Left renal cortex interstitium (tissue), 4 donors: ENCODE data around the gene PLSCR5. TPM values are rescaled to one million over a fixed set of nuclear protein-coding genes. Genes with fewer than 3 reads are reported as not detected.

Experiments used
- DNase-seq, 4 donors: peaks; one replicate each; pipeline ENCODE4 v3.0.0-alpha.2; 2013; ENCODE audit warnings: low read depth in 4 of 4, low spot score in 2 of 4, missing footprints in 1 of 4
- polyA plus RNA-seq, 4 donors: library from polyadenylated mRNA; unstranded; fragments of 120-200 nt; gene quantifications; one replicate each; pipeline ENCODE4 v1.2.1, GENCODE V29; 2013; ENCODE audit not compliant: insufficient read length in 4 of 4

PLSCR5 gene
- polyA plus RNA-seq, 4 donors = not detected

DNA sequence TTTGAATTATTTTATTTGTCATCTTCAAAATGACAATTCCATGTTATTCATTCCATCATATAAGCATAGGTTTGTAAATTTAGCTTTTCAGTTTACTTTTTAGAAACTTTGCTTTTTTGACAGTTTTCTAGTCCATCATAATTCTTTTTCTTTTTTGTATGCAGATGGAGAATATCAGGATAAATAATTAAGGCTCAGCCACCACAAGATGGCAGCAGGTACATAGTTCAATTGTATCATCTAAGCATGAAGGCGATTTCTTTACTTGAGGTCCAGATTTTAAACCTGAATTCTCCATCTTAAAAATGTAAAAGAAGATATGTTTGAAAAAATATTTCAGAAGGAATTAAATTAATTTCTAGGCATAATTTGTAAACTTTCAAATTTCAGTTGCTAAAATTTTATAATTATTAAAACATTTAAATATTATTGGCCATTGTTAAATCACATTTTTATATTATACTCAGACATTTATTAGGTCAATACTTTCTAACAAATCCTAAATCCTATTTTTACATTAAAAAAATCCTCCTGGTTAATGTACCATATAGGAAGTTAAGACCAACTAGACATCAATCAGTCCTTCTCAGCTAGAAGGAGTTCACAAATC is 15.1 kb downstream of the PLSCR5 start:
- peak in 1 of 4 donors; percentile 23 for DNase-seq

DNA sequence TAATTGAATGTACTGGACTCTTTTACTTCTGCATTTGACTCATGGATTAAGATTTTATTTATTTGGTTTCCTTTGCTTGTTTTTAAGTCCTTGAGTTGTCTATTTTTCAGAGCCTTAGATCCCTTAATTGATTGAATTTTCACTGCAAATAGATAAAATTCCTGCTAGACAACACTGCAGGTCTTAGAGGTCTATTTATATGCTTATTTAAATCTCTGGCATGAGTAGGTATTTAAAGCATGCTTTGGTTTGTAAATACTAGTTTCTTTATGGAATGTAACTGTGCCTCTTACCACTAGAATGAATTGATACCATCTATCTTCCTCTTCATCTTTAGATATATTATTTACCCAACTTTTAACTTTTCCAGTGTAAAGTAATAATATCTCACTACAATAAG is 20.0 kb downstream of the PLSCR5 start:
- no peak for DNase-seq

DNA sequence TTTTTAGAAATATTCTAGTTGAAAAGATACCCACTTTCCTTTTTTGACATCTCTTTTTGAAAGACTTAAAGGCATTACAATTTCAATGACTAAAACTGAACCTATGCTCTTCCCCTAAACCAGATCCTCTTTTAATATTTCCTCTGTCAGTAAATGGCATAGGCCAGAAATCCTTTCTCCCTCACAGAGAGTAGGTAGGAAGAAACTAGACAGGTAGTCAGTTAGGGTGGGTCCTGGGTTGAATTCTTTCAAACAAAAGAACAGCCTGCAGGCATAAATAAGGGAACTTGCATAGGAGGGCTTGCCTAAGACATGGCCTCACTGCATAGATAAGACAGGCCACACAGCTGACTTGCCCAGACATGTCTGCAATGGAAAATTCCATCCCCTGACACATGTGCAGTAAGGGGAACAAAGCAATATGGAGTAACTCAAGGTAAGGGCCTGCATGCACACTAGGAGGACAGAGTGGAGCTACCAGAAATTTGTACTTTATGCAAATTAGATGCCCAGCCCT is 23.1 kb downstream of the PLSCR5 start:
- no peak for DNase-seq

DNA sequence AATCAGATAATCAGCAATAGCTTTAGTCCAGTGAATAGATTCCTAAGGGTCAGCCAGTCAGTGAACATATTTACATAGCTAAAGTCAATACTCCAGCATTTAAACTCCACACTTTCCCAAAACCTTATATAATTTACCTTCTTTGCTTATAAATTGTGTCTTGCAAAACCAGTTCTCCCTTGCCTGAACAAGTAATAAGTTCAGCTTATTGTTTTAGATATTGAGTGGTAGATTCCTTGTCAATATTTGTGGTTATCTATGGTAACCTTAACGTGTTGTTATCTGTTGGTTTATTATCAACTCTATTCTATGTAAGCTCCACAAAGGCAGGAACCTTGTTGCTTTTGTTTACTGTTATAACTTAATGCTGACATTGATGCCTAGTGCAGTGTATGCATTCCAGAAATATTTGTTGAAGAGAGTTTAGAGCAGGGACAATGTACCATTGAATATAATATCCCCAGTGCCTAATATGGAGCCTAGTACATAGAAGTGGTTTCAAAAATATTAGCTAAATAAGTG is 24.0 kb downstream of the PLSCR5 start:
- DNase-seq = no peak

DNA sequence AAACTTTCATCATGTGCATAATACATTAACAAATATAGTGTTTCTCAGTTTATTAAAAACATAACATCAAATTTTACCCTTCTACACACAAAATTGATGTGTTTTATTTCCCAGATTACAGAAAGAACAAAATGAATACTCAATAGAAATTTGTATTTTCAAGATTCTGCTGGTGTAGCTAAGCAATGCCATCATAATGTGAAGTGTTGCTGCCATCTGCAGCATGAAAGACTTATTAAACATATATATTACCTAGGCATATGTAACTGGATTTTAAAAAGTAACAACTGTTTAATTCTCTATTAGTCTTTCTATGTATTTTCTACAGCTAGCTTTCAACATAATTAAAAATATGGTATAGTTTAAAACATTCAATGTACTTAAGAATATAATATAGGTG is 27.5 kb downstream of the PLSCR5 start:
- DNase-seq = peak in 2 of 4 donors; percentile 18 to 25

DNA sequence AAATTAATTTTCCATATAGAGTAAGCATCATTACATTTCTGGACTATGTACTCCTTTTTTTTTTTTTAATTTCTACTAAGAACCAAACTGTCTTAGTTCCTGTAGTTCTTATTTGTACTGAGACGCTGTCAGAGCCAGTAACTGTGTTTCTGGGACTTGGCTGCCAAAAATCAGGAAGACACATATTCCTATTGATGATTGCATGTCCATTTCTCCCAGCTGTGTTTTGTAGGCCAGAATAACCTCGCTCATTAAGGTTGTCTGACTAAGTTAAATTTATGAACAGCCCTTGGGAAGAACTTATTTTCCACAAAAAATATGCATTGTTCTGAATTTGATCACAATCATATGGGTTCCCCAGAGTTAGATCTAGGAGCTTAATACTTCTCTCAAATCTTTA is 29.5 kb downstream of the PLSCR5 start:
- DNase-seq = no peak

DNA sequence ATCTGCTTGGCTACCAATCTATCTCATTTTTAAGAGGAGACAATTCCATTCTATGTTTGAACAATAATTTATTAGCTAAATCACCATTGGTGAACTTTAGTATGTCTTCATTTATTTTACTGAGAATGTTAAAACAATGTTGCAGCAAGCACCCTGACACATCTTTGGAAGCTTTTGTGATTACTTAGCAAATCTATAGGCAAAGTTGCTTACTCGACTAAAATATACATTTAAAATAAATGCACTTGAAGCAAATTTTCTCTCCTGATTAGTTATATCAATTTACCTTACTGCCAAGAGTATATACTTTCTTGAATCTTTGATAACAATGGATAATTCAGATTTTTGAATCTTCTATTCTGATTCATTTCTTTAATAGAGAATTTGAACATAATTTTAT is 31.0 kb downstream of the PLSCR5 start:
- no peak for DNase-seq

DNA sequence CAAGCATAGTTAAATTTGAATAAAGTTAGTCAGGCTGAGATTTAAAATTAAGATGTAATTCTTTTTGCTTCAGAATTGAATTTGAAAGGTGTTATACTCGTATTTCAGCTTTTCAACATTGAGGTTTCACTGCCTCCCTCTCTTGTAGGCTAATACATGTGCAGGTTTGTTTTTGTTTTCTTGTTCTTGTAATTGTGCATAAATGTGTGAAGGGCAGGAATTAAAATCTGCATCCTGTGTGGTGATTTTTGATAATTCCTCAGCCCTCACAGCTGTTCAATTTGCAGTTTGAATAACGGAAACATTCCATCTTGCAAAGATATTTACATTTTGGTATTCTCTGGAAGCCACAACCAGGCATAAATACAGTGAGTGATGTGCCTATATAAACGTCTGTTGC is 35.8 kb downstream of the PLSCR5 start:
- no peak for DNase-seq

DNA sequence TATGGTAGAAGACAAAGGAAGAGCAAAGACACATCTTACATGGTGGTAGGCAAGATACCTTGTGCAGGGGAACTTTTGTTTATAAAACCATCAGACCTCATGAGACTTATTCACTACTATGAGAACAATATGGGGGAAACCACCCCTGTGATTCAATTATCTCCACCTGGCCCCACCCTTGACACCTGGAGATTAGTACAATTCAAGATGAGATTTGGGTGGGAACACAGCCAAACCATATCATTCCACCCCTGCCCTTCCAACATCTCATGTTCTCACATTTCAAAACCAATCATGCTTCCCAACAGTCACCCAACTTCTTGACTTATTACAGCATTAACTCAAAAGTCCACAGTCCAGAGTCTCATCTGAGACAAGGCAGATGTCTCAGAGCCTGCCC is 39.0 kb downstream of the PLSCR5 start:
- no peak for DNase-seq

DNA sequence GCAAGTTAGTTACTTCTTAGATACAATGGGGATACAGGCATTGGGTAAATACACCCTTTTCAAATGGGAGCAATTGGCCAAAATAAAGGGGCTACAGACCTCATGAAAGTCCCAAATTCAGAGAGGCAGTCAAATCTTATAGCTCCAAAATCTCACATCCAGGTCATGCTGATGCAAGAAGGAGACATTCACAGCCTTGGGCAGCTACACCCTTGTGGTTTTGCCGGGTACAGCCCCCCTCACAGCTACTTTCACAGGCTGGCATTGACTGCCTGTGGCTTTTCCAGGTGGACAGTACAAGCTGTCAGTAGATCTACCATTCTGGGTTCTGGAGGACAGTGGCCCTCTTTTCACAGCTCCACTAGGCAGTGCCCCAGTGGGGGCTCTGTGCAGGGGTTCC is 43.3 kb downstream of the PLSCR5 start:
- no peak for DNase-seq

DNA sequence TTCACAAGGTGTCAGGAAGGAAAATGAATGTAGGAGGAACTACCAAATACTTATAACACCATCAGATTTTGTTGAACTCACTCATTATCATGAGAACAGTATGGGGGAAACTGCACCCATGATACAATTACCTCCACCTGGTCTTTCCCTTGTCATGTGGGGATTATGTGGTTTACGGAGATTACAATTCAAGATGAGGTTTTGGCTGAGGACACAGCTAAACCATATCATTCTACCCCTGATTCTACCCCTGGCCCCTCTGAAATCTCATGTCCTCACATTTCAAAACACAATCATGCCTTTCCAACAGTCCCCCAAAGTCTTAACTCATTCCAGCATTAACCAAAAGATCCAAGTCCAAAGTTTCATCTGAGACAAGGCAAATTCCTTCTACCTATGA is 43.7 kb downstream of the PLSCR5 start:
- no peak for DNase-seq

DNA sequence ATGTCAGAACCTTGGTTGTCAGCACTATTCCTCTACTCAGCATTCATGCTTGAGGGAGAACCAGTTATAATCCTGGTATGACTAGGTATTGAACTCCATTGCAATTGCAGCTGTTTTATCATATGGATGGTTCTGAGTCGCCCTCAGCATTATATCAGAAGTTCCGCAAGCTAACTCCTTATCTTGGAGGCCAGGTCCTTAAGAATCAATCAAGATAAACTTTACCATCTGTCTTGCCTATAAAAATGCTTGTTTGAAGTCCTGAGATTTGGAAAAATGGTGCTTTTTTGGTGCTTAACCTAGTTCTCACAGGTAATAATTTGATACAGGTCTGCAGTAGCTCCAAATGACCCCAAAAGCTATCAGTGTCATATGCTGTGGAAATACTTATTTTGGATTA is 44.5 kb downstream of the PLSCR5 start:
- DNase-seq = no peak

DNA sequence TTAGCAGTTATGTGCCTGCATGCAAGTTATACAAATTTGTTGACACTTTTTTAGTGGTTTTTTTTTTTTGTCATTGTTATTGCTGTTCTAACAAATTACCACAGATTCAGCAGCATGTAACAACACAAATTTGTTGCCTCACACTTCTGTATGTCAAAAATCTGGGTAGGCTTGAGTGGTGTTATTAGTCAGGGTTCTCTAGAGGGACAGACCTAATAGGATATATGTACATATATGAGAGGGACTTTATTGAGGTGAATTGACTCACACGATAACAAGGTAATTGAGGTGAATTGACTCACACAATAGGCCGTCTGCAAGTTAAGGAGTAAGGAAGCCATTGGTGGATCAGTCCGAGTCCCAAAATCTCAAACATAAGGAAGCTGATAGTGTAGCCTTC is 45.8 kb downstream of the PLSCR5 start:
- no peak for DNase-seq

DNA sequence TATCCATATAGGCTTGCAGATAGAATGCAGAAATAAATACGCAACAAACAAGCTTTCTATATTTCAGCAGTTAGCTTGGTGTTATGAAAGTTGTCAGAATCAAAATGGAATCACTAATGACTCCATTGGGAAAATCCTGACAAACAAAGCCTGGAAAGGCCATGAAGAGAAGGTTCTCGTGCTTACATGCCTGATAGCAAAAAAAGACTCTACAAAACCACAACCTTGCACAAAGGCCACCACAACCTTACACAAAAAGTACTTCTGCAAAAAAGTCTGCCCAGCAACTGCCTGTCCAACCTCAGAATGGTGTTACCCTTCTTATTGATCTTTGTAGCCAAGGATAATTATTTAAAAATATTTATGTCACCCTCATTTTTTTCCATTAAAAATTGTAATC is 46.4 kb downstream of the PLSCR5 start:
- no peak for DNase-seq

DNA sequence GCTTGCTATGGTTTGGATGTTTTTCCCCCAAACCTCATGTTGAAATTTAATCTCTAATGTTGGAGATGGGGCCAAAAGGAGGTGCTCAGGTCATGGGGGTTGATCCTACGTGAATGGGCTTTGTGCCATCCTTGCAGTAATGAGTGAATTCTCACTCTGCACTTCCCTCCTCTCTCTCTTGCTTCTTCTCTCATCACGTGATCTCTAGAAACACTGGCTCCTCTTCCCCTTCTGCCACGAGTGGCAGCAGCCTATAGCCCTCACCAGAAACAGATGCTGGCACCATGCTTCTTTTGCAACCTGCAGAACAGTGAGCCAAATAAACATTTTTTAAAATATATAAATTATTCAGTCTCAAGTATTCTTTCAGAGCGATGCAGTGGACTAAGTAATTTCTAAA is 47.4 kb downstream of the PLSCR5 start:
- DNase-seq = no peak

DNA sequence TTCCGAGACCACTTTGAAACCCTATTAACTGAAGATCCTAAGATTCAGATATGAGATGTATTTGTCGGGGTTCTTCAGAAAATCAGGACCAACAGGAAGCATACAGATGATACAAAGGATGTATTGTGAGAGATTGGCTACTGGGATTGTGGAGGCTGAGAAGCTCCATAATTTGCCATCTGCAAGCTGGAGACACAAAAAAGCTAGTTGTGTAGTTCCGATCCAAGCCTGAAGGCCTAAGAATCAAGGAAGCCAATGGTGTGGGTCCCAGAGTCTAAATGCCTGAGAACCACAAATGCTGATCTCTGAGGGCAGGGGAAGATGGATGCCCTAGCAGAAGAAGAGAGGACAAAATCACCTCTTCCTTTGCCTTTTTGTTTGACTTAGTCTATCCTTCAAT is 49.8 kb downstream of the PLSCR5 start:
- DNase-seq = no peak

DNA sequence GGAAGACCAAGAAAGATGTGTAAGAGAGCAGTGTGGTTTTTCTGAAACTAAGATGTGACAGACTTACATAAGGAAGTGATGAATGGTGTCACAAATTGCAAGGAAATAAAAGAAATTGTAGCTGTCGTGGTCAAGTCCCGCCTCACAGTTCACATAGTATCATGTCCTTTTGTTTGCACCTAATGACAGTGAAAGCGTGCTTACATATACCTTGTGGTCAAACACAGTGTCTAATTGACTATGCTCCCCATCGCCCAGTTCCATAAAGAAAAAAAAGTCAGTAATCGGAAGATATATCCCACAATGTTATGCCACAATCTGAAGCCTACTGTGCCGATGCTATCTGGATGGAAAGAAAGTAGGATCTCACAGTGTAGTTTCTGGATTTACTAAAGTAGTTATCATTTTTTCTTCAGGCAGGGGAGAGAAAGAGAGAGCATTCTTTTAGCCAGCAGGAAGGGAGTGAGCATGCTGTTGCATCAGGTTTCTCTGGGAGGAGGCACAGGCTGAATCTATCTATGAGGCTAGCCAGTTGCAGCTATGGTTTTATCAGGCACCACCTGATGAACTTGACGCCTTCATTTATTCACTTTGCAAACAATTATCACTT is 50.9 kb downstream of the PLSCR5 start:
- no peak for DNase-seq

DNA sequence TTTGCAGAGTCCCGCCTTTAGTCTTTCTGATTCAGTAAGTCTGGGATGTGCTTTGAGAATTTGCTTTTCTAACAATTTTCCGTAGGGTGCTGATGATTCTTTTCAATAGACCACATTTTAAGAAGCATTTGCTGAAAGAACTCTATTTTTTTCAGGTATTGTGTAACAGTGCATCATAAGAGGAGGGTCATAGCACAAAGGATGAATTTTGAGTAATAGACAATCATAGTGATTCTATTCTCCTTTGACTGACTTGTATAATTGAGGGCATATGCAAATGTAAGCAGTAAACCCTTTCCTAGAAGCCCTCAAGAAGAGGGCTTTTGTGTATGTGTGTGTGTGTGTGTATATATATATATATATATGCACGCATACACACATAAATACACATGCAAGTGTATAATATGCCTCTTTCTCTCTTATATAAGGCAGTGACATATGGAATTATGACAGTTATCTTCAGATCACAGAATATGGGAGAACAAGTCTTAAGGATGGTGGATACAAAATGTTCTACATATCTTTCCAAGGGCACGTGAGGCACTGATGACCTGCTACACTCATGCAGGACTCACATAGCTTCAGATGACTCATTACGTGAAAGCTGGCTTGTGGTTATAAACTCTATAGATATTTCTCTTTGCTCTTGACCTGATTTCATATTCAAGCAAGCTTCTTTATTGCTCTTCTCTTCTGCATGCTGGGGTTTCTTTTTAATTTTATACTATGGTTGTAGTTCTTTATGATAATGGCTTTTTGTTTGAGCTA is 54.2 kb downstream of the PLSCR5 start:
- no peak for DNase-seq

DNA sequence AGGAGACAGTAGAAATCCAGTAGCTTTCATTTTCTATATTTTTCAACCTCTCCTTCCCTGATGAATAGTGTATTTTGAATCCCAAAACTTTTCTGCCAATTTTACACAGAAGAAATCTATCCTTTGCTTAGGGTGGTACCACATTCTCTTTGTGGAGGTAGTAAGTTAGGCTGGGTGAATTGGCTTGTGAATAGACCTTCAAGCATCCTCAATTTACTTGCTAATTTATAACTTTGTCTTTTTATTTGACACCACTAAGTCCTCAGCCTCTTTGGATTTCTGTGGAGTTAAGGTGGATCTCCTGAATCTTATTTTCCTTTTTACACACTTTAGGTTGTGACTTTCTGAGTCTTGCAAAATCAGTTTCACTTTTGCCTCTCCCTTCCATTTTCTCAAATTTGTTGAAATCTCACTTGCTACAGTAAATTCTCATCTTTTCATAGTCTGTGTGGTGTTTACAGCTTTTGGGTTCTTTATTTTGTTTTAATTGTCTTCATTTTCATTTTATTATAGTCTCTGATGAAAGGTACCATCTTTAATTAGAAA is 55.0 kb downstream of the PLSCR5 start:
- no peak for DNase-seq

DNA sequence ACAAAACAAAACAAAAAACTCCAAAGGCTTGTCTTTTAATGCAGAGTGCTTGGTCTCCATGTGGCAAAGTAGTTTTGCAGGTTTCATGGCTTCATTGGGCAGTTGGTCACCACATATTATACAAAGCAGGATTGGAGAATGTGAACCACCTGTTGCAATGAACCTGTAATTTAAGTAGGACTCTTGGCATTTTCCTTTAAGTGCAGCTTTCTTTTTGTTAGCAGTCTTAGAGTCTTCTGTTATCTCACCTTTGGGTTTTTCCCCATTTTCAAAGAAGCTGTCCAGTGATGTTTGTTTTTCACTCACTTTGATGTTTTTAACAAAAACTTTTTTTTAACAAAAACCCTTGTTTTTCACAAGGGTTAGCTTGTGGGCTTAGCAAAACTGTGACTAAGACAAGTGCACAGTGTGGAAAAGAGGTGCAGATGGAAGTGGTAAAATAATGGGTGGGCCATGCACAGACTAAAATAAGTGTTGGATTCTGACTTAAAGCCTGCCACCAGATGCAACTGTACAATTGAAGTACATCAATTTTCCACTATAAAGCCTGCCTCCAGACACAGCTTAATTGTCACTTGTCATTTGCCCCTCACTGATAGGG is 57.8 kb downstream of the PLSCR5 start:
- DNase-seq = no peak

DNA sequence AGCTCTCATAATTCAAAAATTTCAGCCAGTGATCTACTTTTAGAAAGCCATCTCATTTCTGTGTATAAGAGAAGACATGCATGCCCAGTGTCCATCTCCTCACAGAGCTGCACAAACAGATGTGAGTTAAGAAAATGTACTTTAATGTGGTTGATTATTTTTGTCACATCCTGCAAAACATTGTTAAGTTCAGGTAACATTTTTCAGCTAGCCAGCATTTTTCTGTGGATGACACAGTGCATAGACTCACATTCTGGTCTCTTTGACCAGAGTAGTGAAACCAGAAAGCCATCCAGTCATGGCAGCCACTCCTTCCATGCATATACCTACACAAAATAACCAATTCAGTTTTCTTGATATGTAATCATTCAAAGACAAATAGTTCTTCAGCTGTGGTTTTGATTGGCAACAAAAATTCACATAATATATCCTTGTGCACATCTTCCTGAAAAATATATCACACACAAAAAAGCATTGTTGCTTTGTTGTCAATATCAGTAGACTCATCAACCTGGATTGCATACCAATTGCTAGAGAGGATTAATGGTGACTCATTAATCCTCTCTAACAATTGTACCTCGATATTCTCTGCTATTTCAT is 58.7 kb downstream of the PLSCR5 start:
- DNase-seq = no peak
